NOMO-1 treated with DMSO at 0.1 percent for 48 hours (cell line): Measurements from ENCODE around the gene PEPD.

Experiments
- DNase-seq: peaks from one replicate; lab custom pipeline; 2025; ENCODE audit not compliant: unreplicated experiment; lab: John Stamatoyannopoulos, UW

The PEPD gene

GRCh38 chr19:33398361-33399060 lies 123.1 kb downstream of the PEPD start:
- DNase-seq: no peak

GRCh38 chr19:33397536-33398360 lies 123.8 kb downstream of the PEPD start:
- no peak for DNase-seq

GRCh38 chr19:33396701-33397535 lies 124.7 kb downstream of the PEPD start:
- DNase-seq: no peak

- DNase-seq: no peak
These were observed 125.7 kb downstream of the PEPD start for GRCh38 chr19:33395561-33396550.

DNA sequence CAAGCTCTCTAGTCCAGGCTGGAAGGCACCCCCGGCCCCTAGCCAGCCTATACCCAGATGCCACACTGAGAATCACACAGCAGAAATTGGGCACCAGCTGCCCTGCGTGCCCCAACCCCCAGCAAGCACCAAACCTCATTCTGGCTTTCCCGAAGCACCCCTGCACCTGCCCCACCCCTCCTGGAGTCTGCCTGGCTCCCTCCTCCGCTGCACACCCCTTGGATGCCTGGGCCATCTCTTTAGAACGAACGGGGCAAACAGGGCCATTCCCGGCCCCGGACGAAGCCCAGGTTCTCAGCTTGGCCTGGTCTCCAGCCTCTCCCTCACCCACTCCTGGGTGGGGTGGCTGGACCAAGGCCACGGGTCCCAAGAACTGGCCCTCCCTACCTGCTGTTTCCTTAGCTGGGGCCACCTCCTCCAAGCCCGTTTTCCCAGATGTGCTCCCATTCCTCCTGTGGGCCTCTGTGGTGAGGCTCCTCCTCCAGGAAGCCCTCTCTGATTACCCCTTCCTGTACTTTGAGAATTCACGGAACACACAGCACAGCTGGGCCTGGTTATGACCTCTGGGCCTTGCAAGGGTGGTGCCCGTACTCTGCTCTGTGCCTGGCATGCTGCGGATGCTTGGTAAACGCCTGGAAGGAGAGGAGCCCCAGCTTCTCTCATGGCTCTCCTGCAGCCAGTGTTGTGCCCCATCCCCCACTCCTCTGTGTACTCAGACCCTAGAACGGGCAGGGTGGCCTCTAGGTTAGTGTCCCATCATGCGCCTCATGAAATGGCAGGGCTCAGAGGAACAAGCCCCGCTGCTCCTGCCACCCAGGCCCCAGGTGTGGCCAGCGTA lies 126.6 kb downstream of the PEPD start:
- no peak for DNase-seq

- peak; percentile 74 for DNase-seq
These were observed 127.4 kb downstream of the PEPD start for GRCh38 chr19:33394006-33394722.

DNA sequence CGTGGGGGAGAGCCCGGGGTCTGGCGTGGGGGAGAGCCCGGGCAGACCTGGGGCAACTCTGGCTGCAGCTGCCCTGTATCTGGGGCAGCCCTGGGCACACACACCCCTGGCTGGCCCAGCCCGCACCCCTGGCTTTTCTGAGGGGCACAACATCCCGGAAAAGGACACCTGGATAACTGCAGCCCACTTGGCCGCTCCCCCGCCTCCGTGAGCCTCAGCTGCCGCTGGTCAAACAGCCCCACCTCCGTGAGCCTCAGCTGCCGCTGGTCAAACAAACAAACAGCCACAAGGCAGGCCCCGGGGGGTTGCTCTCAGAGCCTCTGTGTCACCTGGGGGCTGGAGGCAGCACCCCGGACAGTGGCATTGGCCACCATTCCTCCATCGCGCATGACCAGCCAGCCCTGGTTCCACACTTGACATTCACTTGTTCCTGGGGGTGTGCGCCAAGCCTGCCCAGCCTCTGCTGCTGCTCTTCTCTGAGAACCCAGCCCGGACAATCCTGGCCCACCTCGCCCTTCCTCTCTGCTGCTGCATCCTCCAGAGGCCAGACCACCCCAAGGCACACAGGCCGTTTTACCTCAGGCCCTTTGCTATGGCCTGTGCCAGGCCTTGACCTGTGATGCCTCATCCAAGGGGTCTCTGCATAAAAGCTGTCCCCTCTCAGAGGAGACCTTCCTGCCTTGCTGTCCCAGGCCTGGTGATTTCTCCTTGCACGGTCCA lies 128.1 kb downstream of the PEPD start:
- no peak for DNase-seq

GRCh38 chr19:33392341-33393285 lies 129.0 kb downstream of the PEPD start:
- DNase-seq: no peak

- DNase-seq: no peak
These were observed 129.9 kb downstream of the PEPD start for GRCh38 chr19:33391631-33392249.

GRCh38 chr19:33390908-33391630 lies 130.5 kb downstream of the PEPD start:
- no peak for DNase-seq

DNA sequence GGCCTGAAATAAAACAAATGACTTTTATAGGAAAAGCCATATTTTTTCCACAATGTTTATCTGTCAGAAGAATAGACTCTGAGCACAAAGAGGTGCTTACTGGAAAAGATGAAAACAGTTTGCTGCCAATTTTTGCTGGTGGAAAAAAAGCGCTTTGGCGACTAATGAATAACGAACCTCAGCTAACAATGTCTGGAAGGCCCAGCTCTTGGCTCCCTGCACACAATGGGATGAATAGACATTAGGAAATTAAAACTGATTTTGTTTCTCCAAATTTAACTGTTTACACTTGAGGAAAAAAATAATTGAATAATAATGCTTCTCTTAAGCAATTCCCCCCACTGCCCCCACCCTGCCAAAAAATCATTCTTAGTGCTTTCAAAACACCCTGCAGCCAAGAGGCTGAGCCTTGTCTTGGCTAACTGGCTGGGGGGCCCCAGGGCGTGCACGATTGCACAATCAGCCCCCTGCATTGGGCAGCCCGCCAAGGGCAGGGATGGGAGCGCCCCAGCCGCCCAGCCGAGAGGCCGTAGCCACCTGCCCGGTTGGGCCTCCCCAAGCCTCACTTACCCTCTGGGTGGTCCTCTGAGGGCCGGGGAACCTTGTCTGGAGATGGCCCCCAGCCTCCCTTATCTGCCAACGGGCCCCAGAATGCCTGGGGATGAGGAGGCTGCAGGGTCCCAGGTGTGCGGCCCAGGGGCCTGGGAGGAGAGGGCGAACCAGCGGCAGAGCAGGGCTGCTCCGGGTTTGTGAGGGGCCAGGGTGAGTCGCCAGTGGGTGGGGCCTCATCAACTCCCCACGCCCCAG lies 131.3 kb downstream of the PEPD start:
- DNase-seq: peak; percentile 39

GRCh38 chr19:33389421-33390100 lies 132.0 kb downstream of the PEPD start:
- no peak for DNase-seq

DNA sequence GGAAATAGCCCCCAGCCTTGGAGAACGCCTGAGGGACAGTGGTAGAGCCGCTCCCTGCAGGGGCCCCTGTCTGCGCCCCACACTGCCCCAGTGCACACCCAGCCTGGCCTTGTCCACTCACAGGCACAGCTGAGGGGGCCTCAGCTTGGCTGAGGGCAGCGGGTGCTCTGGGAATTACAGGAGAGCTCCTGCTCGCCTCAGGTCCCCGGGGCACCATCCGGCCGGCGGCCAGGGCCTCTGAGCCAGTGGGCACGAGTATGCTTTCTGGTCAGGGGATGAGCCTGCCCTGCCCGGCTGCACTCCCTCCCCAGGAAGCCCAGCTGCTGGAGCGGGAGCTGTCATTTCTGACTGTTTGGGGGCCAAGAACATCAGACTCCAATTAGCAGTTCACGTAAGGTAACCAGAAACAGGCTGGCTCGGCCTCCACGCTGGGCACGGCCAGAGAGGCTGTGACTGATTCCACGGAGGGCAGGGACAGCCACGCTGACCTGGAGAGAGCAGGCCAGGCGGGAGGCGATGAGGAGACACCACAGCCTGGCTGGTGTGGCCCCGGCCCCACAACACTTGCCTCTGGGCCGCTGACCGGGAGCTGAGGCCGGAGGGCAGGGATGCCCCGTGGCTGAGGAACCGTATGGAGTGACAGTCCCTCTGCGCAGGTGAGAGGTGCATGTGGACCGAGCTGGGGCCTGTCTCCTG lies 132.7 kb downstream of the PEPD start:
- DNase-seq: no peak

DNA sequence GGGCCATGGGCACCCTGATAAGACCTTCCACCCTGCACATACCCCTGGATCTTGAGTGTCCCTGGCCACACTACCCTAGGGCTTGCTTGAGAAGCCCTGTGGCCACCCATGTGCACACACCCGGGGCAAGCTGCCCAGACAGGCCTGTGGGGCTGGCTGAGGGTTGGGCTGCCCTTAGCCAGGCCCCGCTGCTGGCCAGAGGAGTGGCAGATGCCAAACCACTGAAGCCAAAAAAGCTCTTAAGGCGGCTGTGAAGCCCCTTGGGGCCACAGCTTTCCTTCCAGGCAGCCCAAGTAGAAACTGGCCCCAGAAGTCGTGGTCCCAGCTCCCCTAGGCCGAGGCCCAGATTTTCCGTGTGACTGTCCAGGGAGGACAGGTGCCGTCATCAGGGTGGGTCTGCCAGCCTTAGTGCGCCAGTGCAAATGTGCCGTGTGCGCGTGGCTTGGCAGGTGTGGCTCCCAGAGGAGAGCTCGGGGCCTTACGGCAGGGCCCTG lies 133.3 kb downstream of the PEPD start:
- DNase-seq: no peak
